ENCODE data around the gene CHST6. TPM values are rescaled to one million over a fixed set of nuclear protein-coding genes. Genes with fewer than 3 reads are reported as not detected.
"Not testable (repeated sequence)": the region's sequence is repeated elsewhere in the genome, so short reads cannot be mapped to it uniquely, and the experiment has no call there.

CHST6 gene
- total RNA-seq, 4 donors from 2014 or later: 0.13 to 0.29 (median 0.22) TPM; not detected in 1

GRCh38 chr16:75433732-75434413 is 61.4 kb downstream of the CHST6 start:
- intact Hi-C loops (cut with DNase I): loop anchor here (2.0 kb wide), 1 partner anchor 31 kb away; the partner anchor contains the start of gene TMEM170A
- 2 to 3% methylated on average over 32 of the region's 32 CpGs for WGBS, 2 donors

GRCh38 chr16:75432828-75433731 is 62.2 kb downstream of the CHST6 start, which contains the start of gene CFDP1:
CFDP1 (minus strand) TSS chr16:75433503; CDS start chr16:75433352, 151 bp downstream.
- intact Hi-C loops (cut with DNase I): loop anchor here (2.0 kb wide), 1 partner anchor 32 kb away; the partner anchor contains the start of gene TMEM170A
- Histone ChIP-seq H3K36me3 (no peaks in the 10 kb centered on the region), H3K27ac (peak within 1 kb of the TSS; percentile 92 to 99 (median 98)), H3K4me3 (replicated peaks in 1 of 3) (peak within 1 kb of the TSS; percentile 48 to 97 (median 78)), H3K9me3 (no peaks in the 10 kb centered on the region), H3K27me3 (no peaks in the 10 kb centered on the region), H3K4me1 (peaks cover 0 to 25% of the 10 kb centered on the region in 2 donors)
- DNase-seq: peak; percentile 96 to 97
- TF ChIP-seq POLR2A (IDR thresholded peaks at IDR 0.05): peak; percentile 62 to 86
- no peak for TF ChIP-seq CTCF (IDR thresholded peaks at IDR 0.05)
- 1 to 2% methylated on average over 29 to 49 of the region's 85 CpGs for WGBS, 2 donors

More at GRCh38 chr16:75433732-75434413, 61.4 kb downstream of the CHST6 start:
- DNase-seq: peak; percentile 75 to 82
- no peak for TF ChIP-seq CTCF (IDR thresholded peaks at IDR 0.05)
- peak in 1 of 2 donors; percentile 46 for TF ChIP-seq POLR2A (IDR thresholded peaks at IDR 0.05)
- H3K27me3 ChIP-seq: no peaks in the 10 kb centered on the region
- H3K27ac ChIP-seq: peak overlapping the region; percentile 92 to 99 (median 98)
- H3K4me1 ChIP-seq: peaks cover 0 to 25% of the 10 kb centered on the region in 2 donors
- no peaks in the 10 kb centered on the region for H3K36me3 ChIP-seq
- H3K4me3 ChIP-seq (replicated peaks in 1 of 3): peak overlapping the region; percentile 30 to 78 (median 48)
- H3K9me3 ChIP-seq: no peaks in the 10 kb centered on the region

- Histone ChIP-seq H3K4me1 (peaks cover 3 to 29% of the 10 kb centered on the region in 2 donors), H3K36me3 (no peaks in the 10 kb centered on the region), H3K27ac (no peak overlapping the region), H3K4me3 (replicated peaks in 1 of 3) (no peak overlapping the region), H3K27me3 (no peaks in the 10 kb centered on the region), H3K9me3 (no peaks in the 10 kb centered on the region)
- no peak for DNase-seq
- TF ChIP-seq POLR2A (IDR thresholded peaks at IDR 0.05): no peak
- TF ChIP-seq CTCF (IDR thresholded peaks at IDR 0.05): no peak
- intact Hi-C loops (cut with DNase I): no loop called here
- WGBS, 2 donors: 82 to 92% methylated on average over 11 of the region's 11 CpGs
Measured at GRCh38 chr16:75429621-75430403, 65.4 kb downstream of the CHST6 start.

- intact Hi-C loops (cut with DNase I); H3K9me3 ChIP-seq; H3K36me3 ChIP-seq; H3K27me3 ChIP-seq; H3K27ac ChIP-seq; H3K4me3 ChIP-seq (replicated peaks in 1 of 3); DNase-seq: not testable (repeated sequence)
- 79 to 87% methylated on average over 2 of the region's 2 CpGs for whole genome bisulfite sequencing, 2 donors
- peaks cover 3 to 17% of the 10 kb centered on the region in 2 donors for H3K4me1 ChIP-seq
Measured at GRCh38 chr16:75426524-75426923, 68.7 kb downstream of the CHST6 start.

- H3K27ac ChIP-seq; intact Hi-C loops (cut with DNase I): not testable (repeated sequence)
- 80 to 87% methylated on average over 18 of the region's 18 CpGs for WGBS, 2 donors
Measured at GRCh38 chr16:75424105-75424762, 71.0 kb downstream of the CHST6 start.

More at GRCh38 chr16:75424105-75424762, 71.0 kb downstream of the CHST6 start:
- not testable (repeated sequence) for H3K27me3 ChIP-seq; H3K4me3 ChIP-seq (replicated peaks in 1 of 3); H3K9me3 ChIP-seq; DNase-seq; H3K36me3 ChIP-seq
- peaks cover 11 to 19% of the 10 kb centered on the region in 2 donors for H3K4me1 ChIP-seq
